Smooth muscle cell (in vitro differentiated cells): ENCODE data around the gene MCU. TPM values are rescaled to one million over a fixed set of nuclear protein-coding genes. Genes with fewer than 3 reads are reported as not detected.
A peak's percentile ranks its signal among the peaks of the same experiment; 100 is the strongest.

Experiments used
- DNase-seq: peaks from one replicate; lab custom pipeline; 2025; ENCODE audit not compliant: unreplicated experiment; lab: John Stamatoyannopoulos, UW
- H2AFZ ChIP-seq: fragments of 200-600 bp; sonication (generic); 2 replicates; pipeline ENCODE4 v1.6.0; 2016; ENCODE audit warnings: antibody characterized with exemption, low read depth, mild to moderate bottlenecking
- H3F3A ChIP-seq: fragments of 200-600 bp; sonication (generic); 2 replicates; pipeline ENCODE4 v1.6.0; 2017; ENCODE audit warnings: antibody characterized with exemption, low read depth
- H3K27ac ChIP-seq: fragments of 200-600 bp; sonication (generic); 2 replicates; pipeline ENCODE4 v1.5.1; 2016; ENCODE audit warnings: low read depth, mild to moderate bottlenecking
- H3K27me3 ChIP-seq: fragments of 200-600 bp; sonication (generic); 2 replicates; pipeline ENCODE4 v1.6.1; 2016; ENCODE audit warnings: low read depth, mild to moderate bottlenecking
- H3K36me3 ChIP-seq: fragments of 200-600 bp; sonication (generic); 2 replicates; pipeline ENCODE4 v1.5.1; 2016; ENCODE audit warnings: low read depth
- H3K4me1 ChIP-seq: fragments of 200-600 bp; sonication (generic); 2 replicates; pipeline ENCODE4 v1.5.1; 2016; ENCODE audit warnings: low read depth
- H3K4me2 ChIP-seq: fragments of 200-600 bp; sonication (generic); 2 replicates; pipeline ENCODE4 v1.6.0; 2016; ENCODE audit warnings: mild to moderate bottlenecking
- H3K4me3 ChIP-seq: fragments of 200-600 bp; sonication (generic); 2 replicates; pipeline ENCODE4 v1.5.1; 2016; ENCODE audit warnings: mild to moderate bottlenecking
- H3K79me2 ChIP-seq: fragments of 200-600 bp; sonication (generic); 2 replicates; pipeline ENCODE4 v1.6.0; 2016; ENCODE audit warnings: low read depth, mild to moderate bottlenecking
- H3K9ac ChIP-seq: fragments of 200-600 bp; sonication (generic); 2 replicates; pipeline ENCODE4 v1.6.0; 2016; ENCODE audit warnings: low read depth
- H3K9me3 ChIP-seq: fragments of 200-600 bp; sonication (generic); replicated peaks from 2 replicates; pipeline ENCODE4 v1.5.1; 2016; ENCODE audit warnings: low read depth
- H4K20me1 ChIP-seq: fragments of 200-600 bp; sonication (generic); 2 replicates; pipeline ENCODE4 v1.6.0; 2016; ENCODE audit warnings: low read depth
- CTCF ChIP-seq: fragments of 200-600 bp; sonication (generic); IDR thresholded peaks from 2 replicates; pipeline ENCODE4 v1.5.1; 2017; ENCODE audit warnings: borderline replicate concordance, mild to moderate bottlenecking, antibody characterized with exemption; ENCODE audit not compliant: insufficient read depth, poor library complexity, severe bottlenecking
- WGBS: methylation state at CpG from one replicate; pipeline ENCODE4 v1.1.7; 2016; ENCODE audit warnings: low lambda C conversion rate; 5-methylcytosine and 5-hydroxymethylcytosine counted together
- polyA plus RNA-seq: library from polyadenylated mRNA; unstranded; fragments of >200 nt; fragmentation: Nextera tagmentation; extraction: Ambion mirVana; gene quantifications from 2 replicates; pipeline ENCODE4 v1.2.1, GENCODE V29; 2016
- total RNA-seq: library from RNA; depleted of rRNA; stranded (reverse); fragments of >200 nt; gene quantifications from 2 replicates; pipeline ENCODE4 v1.2.3, GENCODE V29; 2014

MCU gene
- total and polyA plus RNA-seq, 2 experiments from 2014 or later: 15.4 to 30.4 TPM

- H3K4me2 ChIP-seq: peak overlapping the region; percentile 48
Measured at GRCh38 chr10:72784551-72785351, 92.8 kb downstream of the MCU start.

GRCh38 chr10:72785409-72785808, 93.5 kb downstream of the MCU start:
- 92% methylated on average over 2 of the region's 2 CpGs for WGBS
- Histone ChIP-seq H3K9ac (no peak overlapping the region), H3K27ac (no peak overlapping the region), H3K4me1 (peaks cover 23% of the 10 kb centered on the region), H3K27me3 (no peaks in the 10 kb centered on the region), H3K36me3 (no peaks in the 10 kb centered on the region), H3K4me3 (no peak overlapping the region), H3F3A (peaks cover 8% of the 10 kb centered on the region), H3K79me2 (peaks cover 6% of the 10 kb centered on the region), H2AFZ (no peak overlapping the region), H3K4me2 (peak overlapping the region; percentile 48), H4K20me1 (peaks cover 39% of the 10 kb centered on the region), H3K9me3 (no peaks in the 10 kb centered on the region)
- DNase-seq: no peak
- TF ChIP-seq CTCF: no peak

More at GRCh38 chr10:72784551-72785351, 92.8 kb downstream of the MCU start:
- H2AFZ ChIP-seq: no peak overlapping the region
- no peak overlapping the region for H3K27ac ChIP-seq
- no peaks in the 10 kb centered on the region for H3K27me3 ChIP-seq
- no peaks in the 10 kb centered on the region for H3K9me3 ChIP-seq
- peaks cover 39% of the 10 kb centered on the region for H4K20me1 ChIP-seq
- peaks cover 8% of the 10 kb centered on the region for H3F3A ChIP-seq
- no peak overlapping the region for H3K9ac ChIP-seq
- H3K36me3 ChIP-seq: no peaks in the 10 kb centered on the region
- H3K79me2 ChIP-seq: peaks cover 6% of the 10 kb centered on the region
- 44% methylated on average over 7 of the region's 7 CpGs for WGBS
- DNase-seq: no peak
- H3K4me3 ChIP-seq: no peak overlapping the region
- no peak for TF ChIP-seq CTCF
- H3K4me1 ChIP-seq: peaks cover 23% of the 10 kb centered on the region

- no peaks in the 10 kb centered on the region for H3K36me3 ChIP-seq
- no peaks in the 10 kb centered on the region for H3F3A ChIP-seq
- peaks cover 4% of the 10 kb centered on the region for H4K20me1 ChIP-seq
- 87% methylated on average over 3 of the region's 3 CpGs for WGBS
- no peak overlapping the region for H3K9ac ChIP-seq
- peaks cover 6% of the 10 kb centered on the region for H3K79me2 ChIP-seq
- DNase-seq: no peak
- no peak overlapping the region for H3K27ac ChIP-seq
- no peak overlapping the region for H2AFZ ChIP-seq
- no peak overlapping the region for H3K4me3 ChIP-seq
- no peak overlapping the region for H3K4me2 ChIP-seq
- H3K9me3 ChIP-seq: no peaks in the 10 kb centered on the region
- no peaks in the 10 kb centered on the region for H3K27me3 ChIP-seq
- no peak for TF ChIP-seq CTCF
- H3K4me1 ChIP-seq: no peaks in the 10 kb centered on the region
Measured at GRCh38 chr10:72790216-72790990, 98.5 kb downstream of the MCU start.
